GM19372 (cell line): Measurements from ENCODE around the gene CCDC83.
"Not testable (repeated sequence)": the region's sequence is repeated elsewhere in the genome, so short reads cannot be mapped to it uniquely, and the experiment has no call there.

Experiments used
- ATAC-seq: cut with Tn5 transposase; IDR thresholded peaks from one replicate; pipeline ENCODE4 v1.9.1; 2021; ENCODE audit warnings: mild to moderate bottlenecking, low read depth, moderate library complexity; ENCODE audit not compliant: unreplicated experiment

Gene CCDC83

DNA sequence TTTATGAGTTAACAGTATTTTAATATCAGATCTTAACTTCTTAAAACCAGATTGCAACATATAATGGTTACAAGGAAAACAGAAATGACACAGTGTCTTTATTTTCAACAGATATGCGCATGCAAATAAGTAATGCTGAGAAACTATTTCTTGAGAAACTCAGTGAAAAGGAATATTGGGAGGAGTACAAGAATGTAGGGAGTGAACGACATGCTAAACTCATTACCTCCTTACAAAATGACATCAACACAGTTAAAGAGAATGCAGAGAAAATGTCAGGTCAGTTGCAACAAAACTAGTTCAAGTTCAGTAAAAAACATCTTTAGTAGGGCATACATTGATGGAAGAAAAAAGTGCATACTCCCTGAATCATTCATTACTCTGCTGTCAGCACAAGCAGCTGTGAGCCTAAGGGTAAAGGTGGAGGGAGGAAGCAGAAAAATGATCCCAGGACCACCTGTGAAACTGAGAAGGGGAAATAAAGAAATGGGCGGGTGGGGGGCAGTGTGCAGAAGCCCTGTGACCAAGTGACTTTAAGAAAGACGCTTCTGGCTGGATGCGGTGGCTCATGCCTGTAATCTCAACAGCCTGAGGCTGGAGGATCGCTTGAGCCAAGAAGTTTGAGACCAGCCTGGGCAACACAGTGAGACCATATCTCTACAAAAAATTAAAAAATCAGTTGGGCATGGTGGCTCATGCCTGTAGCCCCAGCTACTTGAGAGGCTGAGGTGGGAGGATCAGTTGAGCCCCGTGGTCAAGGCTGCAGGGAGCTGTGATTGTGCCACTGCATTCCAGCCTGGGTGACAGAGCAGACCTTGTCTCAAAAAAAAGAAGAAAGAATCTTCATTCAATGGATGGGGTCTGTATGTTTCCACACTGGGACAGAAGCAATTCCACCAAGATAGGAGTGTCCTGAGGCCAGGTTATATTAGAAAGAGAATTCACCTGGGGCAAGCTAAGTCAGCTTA lies 31.2 kb downstream of the CCDC83 start:
- ATAC-seq: no peak

DNA sequence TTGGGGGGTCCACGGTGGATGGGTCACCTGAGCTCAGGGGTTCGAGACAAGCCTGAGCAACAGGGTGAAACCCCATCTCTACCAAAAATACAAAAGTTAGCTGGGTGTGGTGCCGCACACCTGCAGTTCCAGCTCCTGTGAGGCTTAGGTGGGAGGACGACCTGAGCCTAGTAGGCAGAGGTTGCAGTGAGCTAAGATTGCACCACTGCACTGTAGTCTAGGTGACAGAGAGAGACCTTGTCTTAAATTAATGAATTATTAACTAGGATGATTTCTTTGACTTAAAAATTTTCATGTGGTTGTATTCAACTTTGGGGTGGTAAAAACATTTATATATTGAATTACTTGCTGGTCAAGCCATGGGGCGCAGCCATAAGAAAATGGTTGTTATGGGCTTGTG lies 33.9 kb downstream of the CCDC83 start:
- ATAC-seq: no peak

DNA sequence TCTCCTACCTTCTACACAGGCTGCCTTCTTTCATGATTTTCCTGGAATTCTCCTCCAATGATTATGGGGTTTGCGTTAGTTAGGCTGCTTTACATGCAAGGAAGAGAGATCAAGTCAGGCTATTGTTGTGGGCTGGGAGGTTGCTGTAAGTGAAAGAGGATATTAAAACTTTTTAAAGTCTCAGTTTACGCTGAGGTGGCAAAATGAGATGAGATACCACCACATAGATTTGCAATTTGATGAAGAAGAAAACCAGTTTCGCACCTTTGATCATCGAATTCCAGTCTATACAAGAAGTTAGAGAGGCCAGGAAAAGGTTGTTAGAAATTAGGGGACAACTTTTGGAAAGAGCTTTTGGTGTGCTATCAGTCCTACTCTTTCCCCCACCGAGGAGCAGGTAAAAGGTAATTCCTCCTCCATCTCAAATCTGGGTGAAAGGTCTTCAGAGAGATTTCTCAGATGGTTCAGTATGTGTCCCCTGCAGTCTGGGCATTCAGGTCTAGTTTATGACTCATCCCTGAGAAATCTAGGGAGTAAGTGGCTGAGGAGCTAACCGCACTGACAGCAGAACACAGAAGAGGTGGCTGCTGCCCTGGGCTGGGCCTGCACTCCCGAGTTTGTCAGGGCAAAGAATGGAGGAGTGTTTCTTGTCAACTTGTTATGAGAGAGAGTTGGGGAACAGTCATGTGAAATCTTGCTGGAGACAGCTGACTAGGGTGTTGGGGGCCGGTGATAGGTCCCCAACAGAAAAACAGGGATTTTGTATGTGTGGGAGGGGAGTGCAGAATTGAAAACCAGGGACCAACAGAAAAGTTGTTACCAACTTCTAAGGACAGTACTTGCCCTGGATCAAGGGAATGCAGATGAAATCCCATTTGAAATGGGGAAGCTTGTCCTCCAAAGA lies 34.7 kb downstream of the CCDC83 start:
- no peak for ATAC-seq

DNA sequence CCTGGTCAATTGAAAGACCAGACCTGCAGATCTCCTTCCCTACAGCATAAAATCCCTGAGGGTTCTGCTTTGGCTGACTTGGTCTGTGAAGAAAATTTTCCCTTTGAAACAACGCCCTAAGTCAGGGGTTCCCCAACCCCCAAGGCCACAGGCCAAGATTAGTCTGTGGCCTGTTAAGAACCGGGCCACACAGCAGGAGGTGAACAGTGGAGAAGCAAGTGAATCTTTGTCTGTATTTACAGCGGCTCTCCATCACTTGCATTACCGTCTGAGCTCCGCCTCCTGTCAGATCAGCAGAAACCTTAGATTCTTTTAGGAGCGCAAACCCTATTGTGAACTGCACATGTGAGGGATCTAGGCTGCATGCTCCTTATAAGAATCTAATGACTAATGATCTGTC lies 38.2 kb downstream of the CCDC83 start:
- ATAC-seq: no peak

GRCh38 chr11:85896876-85897275 lies 41.7 kb downstream of the CCDC83 start:
- ATAC-seq: no peak

- ATAC-seq: no peak
Measured at GRCh38 chr11:85898456-85898855, 43.3 kb downstream of the CCDC83 start.

DNA sequence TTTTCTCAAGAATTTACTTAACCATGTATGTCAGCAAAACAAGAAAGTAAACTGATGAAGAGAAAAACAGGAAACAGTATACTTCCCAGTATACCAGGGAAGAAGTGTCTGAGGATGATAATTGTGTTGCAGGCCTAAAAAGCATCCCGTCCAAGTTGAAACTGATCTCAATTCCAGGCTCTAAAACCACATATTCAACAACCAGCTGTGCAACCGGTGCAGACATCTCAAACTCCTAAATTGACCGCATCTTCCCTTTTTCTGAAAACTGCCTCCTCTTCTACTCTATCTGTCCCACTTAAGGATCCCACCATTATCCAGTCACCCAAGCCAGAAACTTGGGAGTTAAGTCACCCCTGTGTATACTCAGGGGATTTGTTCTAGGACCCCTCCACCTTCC lies 47.2 kb downstream of the CCDC83 start:
- ATAC-seq: no peak

DNA sequence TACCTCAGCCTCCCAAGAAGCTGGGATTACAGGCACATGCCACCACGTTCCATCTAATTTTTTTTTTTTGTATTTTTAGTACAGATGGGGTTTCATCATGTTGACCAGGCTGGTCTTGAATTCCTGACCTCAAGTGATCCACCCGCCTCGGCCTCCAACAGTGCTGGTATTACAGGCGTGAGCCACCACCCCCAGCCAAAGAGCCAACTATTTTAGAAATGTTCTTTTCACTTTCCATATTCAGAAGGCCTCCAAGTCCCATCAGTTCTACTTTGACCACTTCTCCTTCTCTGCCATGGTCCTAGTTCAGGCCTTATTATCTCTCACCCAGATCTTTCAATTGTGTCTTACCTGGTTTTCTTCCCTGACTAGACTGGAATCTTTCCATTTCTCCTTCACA lies 48.2 kb downstream of the CCDC83 start:
- ATAC-seq: no peak

- no peak for ATAC-seq
Measured at GRCh38 chr11:85903811-85904210, 48.6 kb downstream of the CCDC83 start.

DNA sequence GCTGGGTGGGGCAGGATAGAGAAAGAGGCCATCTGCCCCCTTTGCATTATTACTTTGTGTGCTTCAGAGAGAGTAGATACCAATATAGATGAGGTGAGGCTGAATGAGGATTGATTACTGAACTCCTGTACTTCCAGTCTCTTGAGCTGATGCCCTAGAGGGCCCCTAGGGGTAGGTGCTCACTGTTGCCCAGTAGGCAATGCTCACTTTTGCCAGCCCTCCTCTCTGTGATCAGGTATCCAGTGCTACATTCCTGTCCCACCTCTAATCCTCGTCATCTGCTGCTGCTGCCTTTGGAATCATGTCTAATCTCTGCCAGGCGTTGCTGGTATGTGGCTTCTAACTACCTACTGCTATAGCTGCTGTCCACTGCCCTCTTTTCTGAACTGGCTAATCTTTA lies 57.2 kb downstream of the CCDC83 start:
- ATAC-seq: no peak

- no peak for ATAC-seq
Measured at GRCh38 chr11:85913513-85913912, 58.3 kb downstream of the CCDC83 start.

DNA sequence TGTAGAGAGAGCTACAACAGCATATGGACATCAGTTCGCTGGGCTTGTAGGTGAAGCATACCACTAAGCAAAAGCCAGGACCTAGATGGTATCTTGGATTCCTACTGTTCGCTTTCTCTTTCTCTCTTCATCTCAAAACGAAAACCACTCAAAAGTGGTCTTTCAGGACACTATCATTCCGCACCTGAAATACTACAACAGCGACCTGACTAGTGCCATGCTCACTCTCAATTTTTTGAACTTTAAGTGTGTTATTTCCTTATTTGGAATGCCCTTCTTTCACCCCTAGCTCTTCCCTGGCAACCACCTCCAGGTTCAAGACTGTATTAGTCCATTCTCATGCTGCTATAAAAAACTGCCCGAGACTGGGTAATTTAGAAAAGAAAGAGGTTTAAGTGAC lies 59.2 kb downstream of the CCDC83 start:
- ATAC-seq: no peak

GRCh38 chr11:85918910-85919794 lies 64.0 kb downstream of the CCDC83 start:
- ATAC-seq: no peak

DNA sequence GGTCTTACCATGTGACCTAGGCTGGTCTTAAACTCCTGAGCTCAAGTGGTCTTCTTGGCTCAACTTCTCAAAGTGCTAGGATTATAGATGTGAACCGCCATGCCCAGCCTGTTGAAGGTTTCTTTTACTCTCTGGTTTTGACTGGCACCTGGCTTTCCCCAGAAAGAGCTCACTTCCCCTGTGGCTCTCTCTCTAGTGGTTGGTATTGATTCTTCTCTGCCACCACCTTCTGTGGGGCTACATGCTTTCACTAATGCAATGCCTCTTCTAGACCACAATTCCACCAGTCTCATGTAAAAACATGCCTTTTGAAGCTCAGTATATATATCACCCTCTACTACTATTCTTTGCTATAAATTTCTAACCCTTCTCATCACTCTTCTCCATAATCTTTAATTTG lies 67.2 kb downstream of the CCDC83 start:
- ATAC-seq: peak; percentile 71

DNA sequence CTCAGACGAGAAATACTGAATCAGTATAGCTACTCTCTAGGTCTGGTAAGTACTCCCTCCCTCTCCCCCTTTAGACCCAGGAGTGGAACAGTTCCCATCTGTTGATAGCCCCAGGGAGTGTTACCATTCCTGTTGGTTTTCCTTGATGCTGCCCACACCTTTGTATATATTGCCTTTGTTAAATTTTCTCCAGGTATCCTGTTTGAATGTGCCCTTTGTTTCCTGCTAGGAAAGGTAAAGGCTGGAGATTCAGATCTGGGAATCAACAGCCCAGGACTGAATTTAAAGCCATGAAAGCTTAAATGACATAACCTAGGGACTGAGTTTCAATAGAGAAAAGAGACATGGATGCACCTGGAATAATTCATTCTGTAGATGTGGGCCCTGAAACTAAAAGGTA lies 68.3 kb downstream of the CCDC83 start:
- no peak for ATAC-seq

- not testable (repeated sequence) for ATAC-seq
Measured at GRCh38 chr11:85926653-85927214, 71.6 kb downstream of the CCDC83 start.

- ATAC-seq: no peak
Measured at GRCh38 chr11:85930879-85931366, 75.7 kb downstream of the CCDC83 start.

DNA sequence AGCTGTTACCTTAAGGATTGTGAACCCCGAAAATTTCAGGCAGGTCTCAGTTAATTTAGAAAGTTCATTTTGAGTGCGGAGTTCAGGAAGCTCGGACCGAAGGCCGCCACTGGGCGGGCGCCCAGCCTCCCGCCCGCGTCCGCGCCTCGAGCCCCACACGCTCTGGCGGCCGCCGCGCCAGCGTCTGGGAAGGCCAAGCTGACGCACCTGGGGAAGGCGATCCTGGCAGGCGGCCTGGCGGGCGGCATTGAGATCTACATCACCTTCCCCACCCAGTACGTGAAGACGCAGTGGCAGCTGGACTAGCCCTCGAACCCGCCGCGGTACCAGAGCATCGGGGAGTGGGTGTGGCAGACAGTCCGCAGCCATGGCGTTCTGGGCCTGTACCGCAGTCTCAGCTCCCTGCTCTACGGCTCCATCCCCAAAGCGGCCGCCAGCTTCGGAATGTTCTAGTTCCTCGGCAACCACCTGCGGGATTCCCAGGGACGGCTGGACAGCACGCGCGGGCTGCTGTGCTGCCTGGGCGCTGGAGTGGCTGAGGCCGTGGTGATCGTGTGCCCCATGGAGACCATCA lies 79.5 kb downstream of the CCDC83 start:
- ATAC-seq: no peak

- ATAC-seq: no peak
Measured at GRCh38 chr11:85935751-85936150, 80.6 kb downstream of the CCDC83 start.

DNA sequence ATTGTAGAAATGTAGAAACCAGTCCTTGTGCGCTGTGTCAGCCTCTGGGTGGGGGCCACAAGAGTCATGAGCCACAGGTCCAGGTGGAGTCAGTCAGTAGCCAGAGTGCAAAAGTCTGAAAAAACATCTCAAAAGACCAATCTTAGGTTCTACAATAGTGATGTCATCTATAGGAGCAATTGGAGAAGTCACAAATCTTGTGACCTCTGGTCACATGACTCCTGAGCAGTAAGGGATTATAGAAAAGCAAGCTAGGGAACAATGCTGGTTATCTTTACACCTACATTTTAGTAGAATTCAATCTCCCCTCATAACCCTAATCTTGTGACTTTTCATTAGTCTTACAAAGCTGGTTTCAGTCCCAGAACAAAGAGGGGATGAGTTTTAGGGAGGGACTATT lies 82.7 kb downstream of the CCDC83 start:
- ATAC-seq: no peak
